ENCODE measurements around the gene KIF2A.

The KIF2A gene

DNA sequence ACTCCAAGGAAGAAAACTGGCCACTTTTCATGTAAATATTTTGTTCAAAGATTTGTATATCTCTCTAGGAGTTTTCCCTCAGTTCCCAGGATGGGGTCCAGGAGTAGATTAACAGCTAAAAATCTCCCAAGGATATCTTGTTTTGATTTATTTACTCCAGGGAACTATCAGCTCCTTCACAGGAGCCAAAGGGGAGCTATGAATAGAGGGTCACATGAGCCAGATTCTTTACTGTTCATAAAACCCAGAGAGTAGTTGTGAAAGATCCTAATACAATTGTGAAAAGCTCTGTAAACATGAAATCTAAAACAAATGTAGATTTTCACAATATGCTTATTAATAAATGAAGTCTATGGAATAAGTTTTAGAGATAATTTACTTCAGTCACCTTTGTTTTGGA is 80.8 kb downstream of the KIF2A start:
- no peak for DNase-seq

DNA sequence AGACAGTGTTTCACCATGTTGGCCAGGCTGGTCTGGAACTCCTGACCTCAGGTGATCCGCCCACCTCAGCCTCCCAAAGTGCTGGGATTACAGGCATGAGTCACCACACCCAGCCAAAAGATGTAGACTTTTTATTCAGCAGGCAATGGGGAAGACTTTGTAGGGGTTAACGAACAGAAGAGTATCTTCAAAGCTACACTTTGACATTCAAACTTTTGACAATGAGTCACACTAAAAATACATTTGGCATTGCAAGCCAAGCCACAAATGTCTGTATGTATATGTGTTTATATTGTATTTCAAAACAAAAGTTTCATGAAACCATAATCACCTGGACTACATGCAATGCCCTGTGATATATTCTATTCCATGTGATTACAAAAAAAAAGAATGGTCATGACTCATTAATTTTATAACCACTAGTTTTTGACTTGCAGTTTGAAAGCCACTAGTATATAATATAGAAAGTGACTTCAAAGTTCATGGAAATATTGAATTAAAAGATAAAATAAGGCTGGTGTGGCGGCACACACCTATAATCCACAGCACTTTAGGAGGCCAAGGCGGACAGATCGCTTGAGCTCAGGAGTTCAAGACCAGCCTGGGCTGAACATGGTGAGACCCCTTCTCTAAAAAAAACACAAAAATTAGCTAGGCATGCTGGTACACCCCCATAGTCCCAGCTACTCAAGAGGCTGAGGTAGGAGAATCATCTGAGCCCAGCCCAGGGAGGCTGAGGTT is 89.4 kb downstream of the KIF2A start:
- no peak for DNase-seq

DNA sequence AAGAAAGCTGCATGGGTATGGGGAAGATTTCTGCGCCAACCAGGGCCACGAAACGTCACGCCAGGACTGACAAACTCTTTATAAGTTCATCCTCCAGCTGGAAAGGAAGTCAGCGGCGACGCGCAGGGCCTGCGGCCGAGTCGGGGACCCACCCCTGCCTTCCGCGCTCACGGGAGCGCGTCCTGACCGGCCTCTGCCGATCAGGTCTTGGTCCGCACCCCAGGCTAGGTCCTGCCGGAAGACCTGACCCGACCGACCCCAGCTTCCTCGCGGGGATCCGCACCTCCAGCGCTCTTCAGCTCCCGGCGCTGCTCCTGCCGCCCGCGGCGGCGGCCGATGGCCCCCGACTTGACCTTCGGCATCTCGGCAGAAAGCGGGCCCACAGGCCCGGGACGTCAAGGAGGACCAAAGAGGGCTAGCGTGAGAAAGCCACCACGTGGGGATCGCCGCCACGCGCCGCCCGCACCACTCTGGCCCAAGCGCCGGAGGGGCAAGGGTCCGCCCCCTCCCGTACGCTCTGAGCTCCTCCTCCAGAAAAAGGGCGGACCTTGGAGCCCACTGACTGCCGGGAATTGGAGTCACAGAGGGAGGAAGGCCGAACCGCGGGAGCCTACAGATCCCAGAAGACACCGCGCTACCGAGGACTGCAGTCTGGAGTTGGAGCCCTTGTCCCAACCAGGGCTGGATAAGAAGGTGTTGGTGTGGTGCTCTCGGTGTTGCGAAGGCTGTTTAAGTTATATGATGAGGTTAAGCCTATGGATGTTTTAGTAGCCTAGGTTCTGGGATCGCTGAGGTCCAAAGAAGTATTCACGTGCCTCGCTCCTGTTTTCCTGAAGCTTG is 97.6 kb downstream of the KIF2A start, which contains the start of gene DIMT1:
TSS of gene DIMT1 (minus strand) at position 495 of the 840 bp plus-strand sequence. CDS start at position 362, 133 bp downstream.
- peak; percentile 92 to 93 for DNase-seq

- peak; percentile 99 for DNase-seq
Observed at GRCh38 chr5:62412549-62413329, 106.7 kb downstream of the KIF2A start, which contains the start of gene IPO11. TSS of gene IPO11 (plus strand) at chr5:62412763. CDS start at chr5:62437280, 24,517 bp downstream.

DNA sequence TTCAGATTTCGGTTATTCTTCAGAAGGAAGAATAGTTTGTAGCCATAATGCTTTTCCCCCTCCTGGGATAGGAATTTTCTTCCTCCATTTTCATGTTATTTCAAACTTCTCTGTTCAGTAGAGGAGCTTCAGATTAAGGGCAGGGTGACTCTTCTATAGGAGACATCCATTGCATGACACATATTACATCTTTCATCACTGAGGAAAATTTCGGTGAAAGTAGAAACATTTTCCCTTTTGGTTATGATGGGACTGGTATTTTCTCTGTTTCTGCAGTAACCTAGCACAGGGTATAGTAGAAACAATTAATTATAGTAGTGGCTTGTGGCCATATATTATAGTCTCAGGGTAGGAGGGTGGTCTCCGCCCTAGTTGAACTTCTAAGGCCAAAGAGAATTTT is 107.7 kb downstream of the KIF2A start:
- DNase-seq: no peak

GRCh38 chr5:62418462-62419076 is 112.6 kb downstream of the KIF2A start:
- DNase-seq: no peak

GRCh38 chr5:62419609-62420008 is 113.6 kb downstream of the KIF2A start:
- DNase-seq: no peak

DNA sequence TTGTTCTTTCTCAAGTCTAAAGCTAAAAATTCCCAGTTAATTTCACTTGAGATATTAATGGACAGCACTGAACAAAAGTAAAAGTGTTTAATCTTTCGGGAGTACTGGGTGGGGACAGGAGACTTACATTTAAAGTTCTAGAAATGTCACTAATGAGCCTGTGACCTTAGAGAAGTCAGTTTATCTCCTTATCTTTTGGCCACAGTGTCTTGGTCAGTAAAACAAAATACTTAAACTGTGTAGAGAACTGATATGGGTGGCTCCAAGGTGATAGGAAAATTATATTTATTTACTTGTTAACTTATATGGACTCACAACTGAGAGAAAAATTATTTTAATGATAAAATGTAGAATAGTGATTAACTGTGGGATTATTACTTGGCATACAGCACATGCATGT is 115.4 kb downstream of the KIF2A start:
- DNase-seq: no peak

- no peak for DNase-seq
Observed at GRCh38 chr5:62424763-62425162, 118.8 kb downstream of the KIF2A start.

DNA sequence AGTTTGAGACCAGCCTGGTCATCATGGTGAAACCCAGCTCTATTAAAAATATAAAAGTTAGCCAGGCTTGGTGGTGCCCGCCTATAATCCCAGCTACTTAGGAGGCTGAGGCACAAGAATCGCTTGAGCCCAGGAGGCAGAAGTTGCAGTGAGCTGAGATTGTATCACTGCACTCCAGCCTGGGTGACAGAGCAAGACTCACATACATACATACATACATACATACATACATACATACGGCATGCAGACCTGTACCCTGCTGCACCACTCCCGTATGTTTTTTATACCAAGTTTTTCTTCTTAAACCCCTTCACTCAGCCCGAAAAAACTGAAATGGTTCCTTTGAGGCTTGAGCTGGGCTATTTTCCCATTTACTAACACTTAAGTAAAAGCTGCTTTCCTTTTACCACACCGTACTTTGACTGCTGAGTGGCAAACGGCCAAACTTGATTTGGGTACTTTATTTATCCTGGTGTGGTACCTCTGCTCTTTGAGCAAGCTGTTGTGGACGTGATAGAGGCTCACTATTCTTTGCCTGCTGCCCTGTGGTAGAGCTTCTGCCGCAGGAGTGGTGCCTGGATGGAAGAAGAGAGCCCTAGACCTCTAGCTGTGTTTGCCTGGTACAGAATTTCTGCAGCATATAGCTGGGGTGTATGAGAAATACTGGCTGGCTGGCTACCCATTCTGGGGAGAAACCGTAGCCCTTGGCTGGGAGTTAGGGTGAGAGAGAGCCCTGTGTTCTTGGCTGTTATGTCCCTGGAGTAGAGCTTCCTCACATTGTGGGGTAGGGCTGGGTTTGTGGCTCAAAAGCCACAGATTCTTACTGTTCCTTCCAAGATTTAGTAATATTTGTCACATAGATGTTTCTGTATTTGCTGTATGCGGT is 126.0 kb downstream of the KIF2A start:
- no peak for DNase-seq

GRCh38 chr5:62432621-62433064 is 126.6 kb downstream of the KIF2A start:
- no peak for DNase-seq
